Thoracic aorta (tissue), 2 donors: ENCODE data around the gene TRIO. TPM values are rescaled to one million over a fixed set of nuclear protein-coding genes. Genes with fewer than 3 reads are reported as not detected.

Source experiments
- ATAC-seq: fragments of 150-250 bp; one replicate; pipeline ENCODE4 v1.8.0; 2017; ENCODE audit warnings: low read depth; ENCODE audit not compliant: insufficient number of reproducible peaks, low FRiP score
- DNase-seq: peaks from one replicate; pipeline ENCODE4 v3.0.0-alpha.2; 2020; ENCODE audit warnings: low spot score
- H3K27ac ChIP-seq, 2 donors: fragments of 200-600 bp; sonication (generic); 1 replicate in 1 of 2; 2 replicates in 1 of 2; pipeline ENCODE4 v1.5.1; 2016; ENCODE audit warnings: mild to moderate bottlenecking in 2 of 2, moderate library complexity in 2 of 2
- H3K27me3 ChIP-seq: fragments of 200-600 bp; sonication (generic); replicated peaks from 2 replicates; pipeline ENCODE4 v1.6.0; 2016; ENCODE audit warnings: mild to moderate bottlenecking; ENCODE audit not compliant: insufficient read depth
- H3K36me3 ChIP-seq: fragments of 200-600 bp; sonication (generic); one replicate; pipeline ENCODE4 v1.5.1; 2016
- H3K4me1 ChIP-seq, 2 donors: fragments of 200-600 bp; sonication (generic); 1 replicate in 1 of 2; 2 replicates in 1 of 2; pipeline versions ENCODE4 v1.5.1 to v1.6.0; 2016; ENCODE audit warnings: low read depth in 2 of 2, mild to moderate bottlenecking in 1 of 2; ENCODE audit not compliant: control insufficient read depth in 1 of 2
- H3K4me3 ChIP-seq: fragments of 200-600 bp; sonication (generic); 2 replicates; pipeline ENCODE4 v1.5.1; 2016; ENCODE audit warnings: mild to moderate bottlenecking
- H3K9me3 ChIP-seq: fragments of 200-600 bp; sonication (generic); 2 replicates; pipeline ENCODE4 v1.5.1; 2016
- total RNA-seq, 2 donors: library from RNA; depleted of rRNA; stranded (reverse); fragments of >200 nt; gene quantifications; one replicate each; pipeline versions ENCODE4 v1.1.0 to v1.2.3, GENCODE V29; 2016
- TF ChIP-seq, protein P1 (sequence below): fragments of 200-600 bp; sonication (generic); IDR thresholded peaks from one replicate; pipeline ENCODE4 v1.5.1; 2019; ENCODE audit warnings: antibody characterized with exemption

Gene TRIO
- total RNA-seq, 2 donors from 2014 or later: 219 to 300 TPM

DNA sequence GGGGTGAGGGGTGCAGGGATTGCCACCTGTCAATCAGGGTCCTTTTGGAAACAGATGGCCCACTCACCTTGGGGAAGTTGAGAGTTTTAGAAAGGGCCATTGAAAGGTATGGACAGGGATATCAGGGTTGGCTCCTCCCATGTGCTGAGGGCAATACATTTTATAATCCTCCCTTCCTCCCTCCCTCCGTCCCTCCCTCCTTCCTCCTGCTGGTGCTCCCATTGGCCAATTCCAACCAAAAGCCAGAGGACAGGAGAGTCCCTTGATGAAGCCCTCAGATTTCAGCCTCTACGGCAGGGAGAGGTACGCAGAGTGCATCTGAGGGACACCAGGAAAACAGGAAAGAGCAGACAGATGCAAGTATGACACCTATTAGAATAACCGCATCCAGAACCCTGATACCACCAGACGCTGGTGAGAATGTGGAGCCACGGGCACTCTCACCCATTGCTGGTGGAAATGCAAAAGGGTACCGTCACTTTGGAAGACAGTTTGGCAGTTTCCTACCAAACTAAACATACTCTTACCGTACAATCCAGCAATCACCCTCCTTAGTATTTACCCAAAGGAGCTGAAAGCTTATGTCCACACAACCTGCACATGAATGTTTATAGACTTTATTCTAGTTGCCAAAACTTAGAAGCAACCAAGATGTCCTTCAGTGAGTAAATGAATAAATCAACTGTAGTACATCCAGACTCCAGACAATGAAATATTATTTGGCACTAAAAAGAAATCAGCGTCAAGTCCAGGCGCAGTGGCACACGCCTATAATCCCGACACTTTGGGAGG, 380.3 kb downstream of the TRIO start:
- no peaks in the 10 kb centered on the region for H3K9me3 ChIP-seq
- DNase-seq (no peak), ATAC-seq (no peak)
- H3K36me3 ChIP-seq: no peaks in the 10 kb centered on the region
- H3K4me1 ChIP-seq: no peaks in the 10 kb centered on the region
- TF ChIP-seq, protein P1, sequence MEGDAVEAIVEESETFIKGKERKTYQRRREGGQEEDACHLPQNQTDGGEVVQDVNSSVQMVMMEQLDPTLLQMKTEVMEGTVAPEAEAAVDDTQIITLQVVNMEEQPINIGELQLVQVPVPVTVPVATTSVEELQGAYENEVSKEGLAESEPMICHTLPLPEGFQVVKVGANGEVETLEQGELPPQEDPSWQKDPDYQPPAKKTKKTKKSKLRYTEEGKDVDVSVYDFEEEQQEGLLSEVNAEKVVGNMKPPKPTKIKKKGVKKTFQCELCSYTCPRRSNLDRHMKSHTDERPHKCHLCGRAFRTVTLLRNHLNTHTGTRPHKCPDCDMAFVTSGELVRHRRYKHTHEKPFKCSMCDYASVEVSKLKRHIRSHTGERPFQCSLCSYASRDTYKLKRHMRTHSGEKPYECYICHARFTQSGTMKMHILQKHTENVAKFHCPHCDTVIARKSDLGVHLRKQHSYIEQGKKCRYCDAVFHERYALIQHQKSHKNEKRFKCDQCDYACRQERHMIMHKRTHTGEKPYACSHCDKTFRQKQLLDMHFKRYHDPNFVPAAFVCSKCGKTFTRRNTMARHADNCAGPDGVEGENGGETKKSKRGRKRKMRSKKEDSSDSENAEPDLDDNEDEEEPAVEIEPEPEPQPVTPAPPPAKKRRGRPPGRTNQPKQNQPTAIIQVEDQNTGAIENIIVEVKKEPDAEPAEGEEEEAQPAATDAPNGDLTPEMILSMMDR: no peak
- no peaks in the 10 kb centered on the region for H3K27me3 ChIP-seq
- H3K27ac ChIP-seq: no peak overlapping the region
- H3K4me3 ChIP-seq: no peak overlapping the region

DNA sequence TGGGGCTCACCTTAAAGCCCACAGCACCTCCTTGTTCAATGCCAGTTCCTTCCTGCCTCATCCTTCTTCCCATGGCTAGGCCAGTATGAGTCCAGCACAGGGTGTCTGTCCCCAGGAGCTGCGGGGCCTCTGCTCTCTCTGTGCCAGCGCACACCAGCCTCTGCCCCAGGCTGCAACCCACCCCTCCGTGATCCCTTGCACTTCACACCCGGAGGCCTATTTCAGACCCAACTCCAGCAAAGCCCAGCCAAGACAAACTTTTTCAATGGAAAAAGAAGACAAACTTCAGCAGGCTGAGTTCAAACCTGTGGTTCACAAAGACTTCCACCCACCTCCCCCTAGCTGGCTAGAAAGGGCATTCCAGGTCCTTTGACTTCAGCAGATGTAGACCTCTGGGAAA, 382.3 kb downstream of the TRIO start:
- Histone ChIP-seq H3K9me3 (no peaks in the 10 kb centered on the region), H3K4me3 (no peak overlapping the region)

DNA sequence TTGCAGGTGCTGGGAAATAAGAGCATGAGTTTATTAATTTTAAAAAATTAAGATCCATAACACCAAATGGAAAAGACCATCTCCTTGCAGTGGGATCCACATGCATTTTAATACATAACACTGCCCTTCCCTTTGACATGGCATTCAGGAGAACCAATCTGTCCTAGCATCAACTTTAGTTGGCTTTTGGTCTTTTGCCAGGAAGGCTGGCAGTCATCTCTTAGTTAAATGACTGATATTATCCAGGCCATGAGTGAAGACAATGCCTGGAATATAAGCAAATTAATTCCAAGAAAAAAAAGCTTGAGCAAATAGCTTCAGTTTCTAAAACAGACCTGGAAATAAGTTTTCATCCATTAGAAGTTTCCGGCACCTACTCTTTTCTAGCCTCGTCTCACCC, 383.4 kb downstream of the TRIO start:
- H3K4me3 ChIP-seq: no peak overlapping the region
- ATAC-seq (no peak), DNase-seq (no peak)
- no peak overlapping the region for H3K27ac ChIP-seq
- H3K9me3 ChIP-seq: no peaks in the 10 kb centered on the region
- TF ChIP-seq, protein P1: no peak
- H3K36me3 ChIP-seq: no peaks in the 10 kb centered on the region
- H3K4me1 ChIP-seq: no peaks in the 10 kb centered on the region
- H3K27me3 ChIP-seq: no peaks in the 10 kb centered on the region

More for the DNA sequence above, 382.3 kb downstream of the TRIO start:
- Histone ChIP-seq H3K4me1 (no peaks in the 10 kb centered on the region), H3K36me3 (no peaks in the 10 kb centered on the region), H3K27me3 (no peaks in the 10 kb centered on the region), H3K27ac (no peak overlapping the region)
- TF ChIP-seq, protein P1: no peak
- DNase-seq (no peak), ATAC-seq (no peak)

DNA sequence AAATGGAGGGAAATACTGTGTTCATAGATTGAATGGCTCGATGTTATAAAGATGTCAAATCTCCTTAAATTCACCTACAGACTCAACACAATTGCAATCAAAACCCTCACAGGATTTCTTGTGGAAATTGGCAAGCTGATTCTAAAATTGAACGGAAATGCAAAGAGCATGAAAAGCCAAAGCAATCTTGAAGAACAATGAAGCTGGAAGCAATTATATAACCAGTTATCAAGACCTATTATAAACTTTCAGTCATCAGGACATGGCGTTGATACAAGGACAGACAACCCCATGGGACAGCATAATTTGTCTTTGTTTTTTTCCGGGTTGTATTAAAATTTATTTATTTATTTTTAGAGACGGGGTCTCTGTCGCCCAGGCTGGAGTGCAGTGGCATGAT, 385.0 kb downstream of the TRIO start:
- no peak for ATAC-seq
- Histone ChIP-seq H3K27ac (no peak overlapping the region), H3K36me3 (no peaks in the 10 kb centered on the region), H3K27me3 (no peaks in the 10 kb centered on the region), H3K4me1 (no peaks in the 10 kb centered on the region), H3K9me3 (no peaks in the 10 kb centered on the region), H3K4me3 (no peak overlapping the region)
- TF ChIP-seq, protein P1: no peak
- no peak for DNase-seq

DNA sequence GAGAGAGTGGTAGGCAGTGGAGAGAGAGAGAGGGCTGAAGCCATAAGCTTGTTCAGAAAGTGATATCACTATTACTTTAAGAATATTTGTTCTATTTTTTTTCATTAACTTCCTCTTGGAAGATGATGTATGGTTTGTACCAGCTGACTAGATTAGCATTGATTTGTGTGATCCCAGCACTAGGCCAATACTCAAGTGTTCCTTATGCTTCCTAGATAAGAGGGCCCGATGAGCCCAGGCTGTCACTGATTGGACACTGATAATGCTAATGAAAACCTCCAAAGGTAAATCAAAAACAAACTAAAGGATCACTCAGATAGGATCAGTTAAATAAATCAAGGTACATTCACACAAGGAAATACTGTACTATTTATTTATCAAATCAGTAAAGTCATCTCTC, 385.8 kb downstream of the TRIO start:
- H3K27ac ChIP-seq: no peak overlapping the region
- no peak for DNase-seq
- no peak for ATAC-seq
- H3K4me3 ChIP-seq: no peak overlapping the region
- no peaks in the 10 kb centered on the region for H3K36me3 ChIP-seq
- no peaks in the 10 kb centered on the region for H3K4me1 ChIP-seq
- H3K27me3 ChIP-seq: no peaks in the 10 kb centered on the region
- no peaks in the 10 kb centered on the region for H3K9me3 ChIP-seq
- TF ChIP-seq, protein P1: no peak
